Smooth muscle cell (in vitro differentiated cells): ENCODE results near the gene TNFRSF13B. TPM values are rescaled to one million over a fixed set of nuclear protein-coding genes. Genes with fewer than 3 reads are reported as not detected.

ENCODE experiments used
- DNase-seq: peaks from one replicate; lab custom pipeline; 2025; ENCODE audit not compliant: unreplicated experiment; lab: John Stamatoyannopoulos, UW
- H2AFZ ChIP-seq: fragments of 200-600 bp; sonication (generic); 2 replicates; pipeline ENCODE4 v1.6.0; 2016; ENCODE audit warnings: antibody characterized with exemption, low read depth, mild to moderate bottlenecking
- H3F3A ChIP-seq: fragments of 200-600 bp; sonication (generic); 2 replicates; pipeline ENCODE4 v1.6.0; 2017; ENCODE audit warnings: antibody characterized with exemption, low read depth
- H3K27ac ChIP-seq: fragments of 200-600 bp; sonication (generic); 2 replicates; pipeline ENCODE4 v1.5.1; 2016; ENCODE audit warnings: low read depth, mild to moderate bottlenecking
- H3K27me3 ChIP-seq: fragments of 200-600 bp; sonication (generic); 2 replicates; pipeline ENCODE4 v1.6.1; 2016; ENCODE audit warnings: low read depth, mild to moderate bottlenecking
- H3K36me3 ChIP-seq: fragments of 200-600 bp; sonication (generic); 2 replicates; pipeline ENCODE4 v1.5.1; 2016; ENCODE audit warnings: low read depth
- H3K4me1 ChIP-seq: fragments of 200-600 bp; sonication (generic); 2 replicates; pipeline ENCODE4 v1.5.1; 2016; ENCODE audit warnings: low read depth
- H3K4me2 ChIP-seq: fragments of 200-600 bp; sonication (generic); 2 replicates; pipeline ENCODE4 v1.6.0; 2016; ENCODE audit warnings: mild to moderate bottlenecking
- H3K4me3 ChIP-seq: fragments of 200-600 bp; sonication (generic); 2 replicates; pipeline ENCODE4 v1.5.1; 2016; ENCODE audit warnings: mild to moderate bottlenecking
- H3K79me2 ChIP-seq: fragments of 200-600 bp; sonication (generic); 2 replicates; pipeline ENCODE4 v1.6.0; 2016; ENCODE audit warnings: low read depth, mild to moderate bottlenecking
- H3K9ac ChIP-seq: fragments of 200-600 bp; sonication (generic); 2 replicates; pipeline ENCODE4 v1.6.0; 2016; ENCODE audit warnings: low read depth
- H3K9me3 ChIP-seq: fragments of 200-600 bp; sonication (generic); replicated peaks from 2 replicates; pipeline ENCODE4 v1.5.1; 2016; ENCODE audit warnings: low read depth
- H4K20me1 ChIP-seq: fragments of 200-600 bp; sonication (generic); 2 replicates; pipeline ENCODE4 v1.6.0; 2016; ENCODE audit warnings: low read depth
- WGBS: methylation state at CpG from one replicate; pipeline ENCODE4 v1.1.7; 2016; ENCODE audit warnings: low lambda C conversion rate; 5-methylcytosine and 5-hydroxymethylcytosine counted together
- polyA plus RNA-seq: library from polyadenylated mRNA; unstranded; fragments of >200 nt; fragmentation: Nextera tagmentation; extraction: Ambion mirVana; gene quantifications from 2 replicates; pipeline ENCODE4 v1.2.1, GENCODE V29; 2016
- total RNA-seq: library from RNA; depleted of rRNA; stranded (reverse); fragments of >200 nt; gene quantifications from 2 replicates; pipeline ENCODE4 v1.2.3, GENCODE V29; 2014
- TF ChIP-seq, protein P1 (sequence below): fragments of 200-600 bp; sonication (generic); IDR thresholded peaks from 2 replicates; pipeline ENCODE4 v1.5.1; 2017; ENCODE audit warnings: borderline replicate concordance, mild to moderate bottlenecking, antibody characterized with exemption; ENCODE audit not compliant: insufficient read depth, poor library complexity, severe bottlenecking

The TNFRSF13B gene
- total and polyA plus RNA-seq, 2 experiments from 2014 or later, result not detected

DNA sequence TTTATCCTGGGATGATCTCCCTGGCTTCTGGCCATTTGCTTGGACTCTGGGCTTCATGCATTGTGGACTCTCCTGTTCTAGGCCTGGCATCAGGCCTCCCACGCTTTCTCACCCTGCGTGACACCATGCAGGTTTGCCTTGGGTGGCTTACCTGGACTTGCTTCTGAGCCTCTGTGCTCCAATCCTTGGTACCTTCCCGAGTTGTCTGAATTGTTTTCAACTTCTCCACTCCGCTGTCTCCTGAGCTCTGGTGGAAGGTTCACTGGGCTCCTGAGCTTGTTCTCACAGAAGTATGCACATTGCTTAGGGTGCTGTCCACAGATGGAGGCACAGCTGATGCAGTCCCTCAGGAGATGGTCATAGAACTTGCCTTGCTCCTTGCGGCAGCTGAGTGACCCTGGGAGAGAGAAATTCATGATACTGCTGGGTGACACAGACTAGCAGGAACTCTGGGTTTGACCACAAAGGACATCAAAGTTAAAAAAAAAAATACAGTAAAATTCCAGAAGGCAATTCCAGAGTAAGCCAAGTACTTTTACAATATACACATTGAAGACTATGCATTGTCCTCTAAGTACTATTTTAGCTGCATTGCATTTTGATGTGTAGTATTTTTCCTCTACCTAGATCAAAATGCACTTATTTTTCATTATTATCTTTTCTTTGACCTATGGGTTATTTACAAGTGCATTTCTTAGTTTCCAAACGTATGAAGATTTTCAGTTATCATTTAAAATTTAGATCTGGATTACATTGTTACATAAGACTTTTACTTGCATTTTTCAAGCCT, 23.1 kb downstream of the TNFRSF13B start:
- 96% methylated on average over 6 of the region's 6 CpGs for WGBS
- no peaks in the 10 kb centered on the region for H3K36me3 ChIP-seq
- TF ChIP-seq, protein P1, sequence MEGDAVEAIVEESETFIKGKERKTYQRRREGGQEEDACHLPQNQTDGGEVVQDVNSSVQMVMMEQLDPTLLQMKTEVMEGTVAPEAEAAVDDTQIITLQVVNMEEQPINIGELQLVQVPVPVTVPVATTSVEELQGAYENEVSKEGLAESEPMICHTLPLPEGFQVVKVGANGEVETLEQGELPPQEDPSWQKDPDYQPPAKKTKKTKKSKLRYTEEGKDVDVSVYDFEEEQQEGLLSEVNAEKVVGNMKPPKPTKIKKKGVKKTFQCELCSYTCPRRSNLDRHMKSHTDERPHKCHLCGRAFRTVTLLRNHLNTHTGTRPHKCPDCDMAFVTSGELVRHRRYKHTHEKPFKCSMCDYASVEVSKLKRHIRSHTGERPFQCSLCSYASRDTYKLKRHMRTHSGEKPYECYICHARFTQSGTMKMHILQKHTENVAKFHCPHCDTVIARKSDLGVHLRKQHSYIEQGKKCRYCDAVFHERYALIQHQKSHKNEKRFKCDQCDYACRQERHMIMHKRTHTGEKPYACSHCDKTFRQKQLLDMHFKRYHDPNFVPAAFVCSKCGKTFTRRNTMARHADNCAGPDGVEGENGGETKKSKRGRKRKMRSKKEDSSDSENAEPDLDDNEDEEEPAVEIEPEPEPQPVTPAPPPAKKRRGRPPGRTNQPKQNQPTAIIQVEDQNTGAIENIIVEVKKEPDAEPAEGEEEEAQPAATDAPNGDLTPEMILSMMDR, result no peak
- H3K4me2 ChIP-seq, result no peak overlapping the region
- no peak for DNase-seq
- H2AFZ ChIP-seq, result no peak overlapping the region
- no peaks in the 10 kb centered on the region for H4K20me1 ChIP-seq
- H3K4me3 ChIP-seq, result no peak overlapping the region
- peaks cover 9% of the 10 kb centered on the region for H3F3A ChIP-seq
- no peak overlapping the region for H3K9ac ChIP-seq
- no peaks in the 10 kb centered on the region for H3K79me2 ChIP-seq
- H3K4me1 ChIP-seq, result no peaks in the 10 kb centered on the region
- peaks cover 10% of the 10 kb centered on the region for H3K9me3 ChIP-seq
- no peaks in the 10 kb centered on the region for H3K27me3 ChIP-seq
- no peak overlapping the region for H3K27ac ChIP-seq

DNA sequence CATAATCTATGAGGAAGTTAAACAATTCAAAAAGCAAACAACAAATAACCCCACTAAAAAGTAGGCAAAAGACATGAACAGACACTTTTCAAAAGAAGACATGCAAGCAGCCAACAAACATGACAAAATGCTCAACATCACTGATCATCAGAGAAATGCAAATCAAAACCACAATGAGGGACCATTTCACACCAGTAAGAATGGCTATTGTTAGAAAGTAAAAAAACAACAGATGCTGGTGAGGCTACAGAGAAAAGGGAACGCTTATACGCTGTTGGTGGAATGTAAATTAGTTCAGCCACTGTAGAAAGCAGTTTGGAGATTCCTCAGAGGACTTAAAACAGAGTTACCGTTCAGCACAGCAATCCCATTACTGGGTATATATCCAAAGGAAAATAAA, 24.4 kb downstream of the TNFRSF13B start:
- no peak for DNase-seq
- TF ChIP-seq, protein P1, result no peak
- Histone ChIP-seq H3F3A (peaks cover 9% of the 10 kb centered on the region), H3K27ac (no peak overlapping the region), H3K4me1 (no peaks in the 10 kb centered on the region), H4K20me1 (no peaks in the 10 kb centered on the region), H3K36me3 (no peaks in the 10 kb centered on the region), H3K9me3 (peaks cover 10% of the 10 kb centered on the region), H3K79me2 (no peaks in the 10 kb centered on the region), H3K27me3 (no peaks in the 10 kb centered on the region), H3K4me3 (no peak overlapping the region), H3K9ac (no peak overlapping the region), H2AFZ (no peak overlapping the region), H3K4me2 (no peak overlapping the region)
- 75% methylated on average over 3 of the region's 3 CpGs for WGBS

DNA sequence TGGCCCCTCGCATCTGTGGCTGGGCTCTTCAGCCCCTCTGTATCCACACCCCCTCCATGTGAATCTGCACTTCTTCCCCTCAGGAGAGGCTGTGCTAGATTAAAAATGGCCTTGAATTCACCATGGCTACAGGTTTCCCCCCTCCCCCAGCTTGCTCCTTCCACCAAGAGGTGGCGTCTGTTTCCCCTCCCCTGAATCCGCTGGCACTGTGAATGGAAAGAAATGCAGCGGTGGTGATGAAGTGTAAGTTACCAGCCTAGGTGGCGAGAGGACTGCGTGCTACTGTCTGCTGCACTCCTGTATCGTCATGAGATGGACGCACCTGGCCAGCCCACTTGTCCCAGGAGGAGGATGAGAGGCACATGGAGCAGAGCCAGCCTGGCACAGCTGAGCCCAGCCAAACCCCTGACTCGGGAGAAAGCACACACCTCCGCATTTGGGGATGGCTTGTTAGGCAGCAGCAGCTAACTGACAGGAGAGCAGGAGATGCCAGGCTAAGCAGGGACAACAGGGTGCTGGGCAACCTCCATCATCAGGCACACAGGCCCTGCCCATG, 26.2 kb downstream of the TNFRSF13B start:
- H3K4me2 ChIP-seq, result no peak overlapping the region
- no peaks in the 10 kb centered on the region for H3K4me1 ChIP-seq
- peaks cover 9% of the 10 kb centered on the region for H3F3A ChIP-seq
- no peaks in the 10 kb centered on the region for H3K27me3 ChIP-seq
- no peak overlapping the region for H3K27ac ChIP-seq
- WGBS, result 70% methylated on average over 10 of the region's 10 CpGs
- H4K20me1 ChIP-seq, result no peaks in the 10 kb centered on the region
- TF ChIP-seq, protein P1, result no peak
- peaks cover 10% of the 10 kb centered on the region for H3K9me3 ChIP-seq
- H3K79me2 ChIP-seq, result no peaks in the 10 kb centered on the region
- no peak overlapping the region for H3K4me3 ChIP-seq
- H3K36me3 ChIP-seq, result no peaks in the 10 kb centered on the region
- H3K9ac ChIP-seq, result no peak overlapping the region
- no peak overlapping the region for H2AFZ ChIP-seq
- DNase-seq, result no peak

DNA sequence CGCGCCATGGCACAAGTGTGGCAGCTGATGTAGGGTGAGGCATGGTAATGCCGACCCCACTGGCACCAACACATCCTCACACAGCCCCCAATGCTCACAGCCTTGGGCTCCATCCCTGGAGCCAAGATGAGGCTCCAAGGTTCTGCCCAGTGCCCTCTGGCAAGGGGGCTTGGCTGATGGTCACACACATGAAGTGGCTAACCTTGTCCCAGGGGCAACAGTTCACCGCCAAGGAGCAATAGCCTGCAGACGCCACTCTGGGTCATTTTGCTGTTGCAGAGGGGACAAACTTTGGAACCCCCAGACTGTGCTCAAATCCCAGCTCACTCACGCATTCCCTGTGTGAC, 26.8 kb downstream of the TNFRSF13B start:
- H3K9me3 ChIP-seq, result peaks cover 10% of the 10 kb centered on the region
- H3K79me2 ChIP-seq, result no peaks in the 10 kb centered on the region
- H3K27me3 ChIP-seq, result no peaks in the 10 kb centered on the region
- WGBS, result 93% methylated on average over 6 of the region's 6 CpGs
- no peak overlapping the region for H3K4me2 ChIP-seq
- H2AFZ ChIP-seq, result no peak overlapping the region
- H3K36me3 ChIP-seq, result no peaks in the 10 kb centered on the region
- no peak overlapping the region for H3K9ac ChIP-seq
- H3K4me1 ChIP-seq, result no peaks in the 10 kb centered on the region
- H3K4me3 ChIP-seq, result no peak overlapping the region
- no peak overlapping the region for H3K27ac ChIP-seq
- no peak for DNase-seq
- no peaks in the 10 kb centered on the region for H4K20me1 ChIP-seq
- peaks cover 9% of the 10 kb centered on the region for H3F3A ChIP-seq
- TF ChIP-seq, protein P1, result no peak
